Transverse colon (tissue), 4 donors: ENCODE measurements around the gene GLIS2. TPM values are rescaled to one million over a fixed set of nuclear protein-coding genes. Genes with fewer than 3 reads are reported as not detected.

Source experiments
- DNase-seq: peaks from one replicate; pipeline ENCODE4 v3.0.0-alpha.2; 2019
- H3K27ac ChIP-seq, 4 donors: fragments of 200-600 bp; sonication (generic); 2 replicates each; pipeline ENCODE4 v1.5.1; 2016 to 2018; ENCODE audit warnings: inconsistent platforms in 4 of 4
- H3K27me3 ChIP-seq: fragments of 200-600 bp; sonication (generic); 2 replicates; pipeline ENCODE4 v1.5.1; 2017; ENCODE audit warnings: inconsistent platforms
- H3K36me3 ChIP-seq, 4 donors: fragments of 200-600 bp; sonication (generic); 2 replicates each; pipeline ENCODE4 v1.5.1; 2017 to 2019; ENCODE audit warnings: inconsistent platforms in 4 of 4
- H3K4me1 ChIP-seq, 4 donors: fragments of 200-600 bp; sonication (generic); 2 replicates each; pipeline ENCODE4 v1.5.1; 2017 to 2020; ENCODE audit warnings: inconsistent platforms in 4 of 4
- H3K4me3 ChIP-seq, 4 donors: fragments of 200-600 bp; sonication (generic); 1 replicate in 1 of 4; 2 replicates in 3 of 4; pipeline versions ENCODE4 v1.5.1 to v1.6.1; 2017 to 2019; ENCODE audit warnings: inconsistent platforms in 4 of 4
- H3K9me3 ChIP-seq, 2 donors: fragments of 200-600 bp; sonication (generic); 2 replicates each; pipeline ENCODE4 v1.5.1; 2017 to 2019; ENCODE audit warnings: inconsistent platforms in 2 of 2
- CTCF ChIP-seq, 5 experiments: fragments of 200-600 bp in 3 of 5; fragments of 450-650 bp in 2 of 5; sonication (generic) in 3 of 5; IDR thresholded peaks; 1 replicate in 2 of 5; 2 replicates in 3 of 5; pipeline ENCODE4 v1.5.1; 2016 to 2017; ENCODE audit warnings: antibody characterized with exemption in 5 of 5, inconsistent platforms in 3 of 5, mild to moderate bottlenecking in 2 of 5, moderate library complexity in 1 of 5
- EP300 ChIP-seq: sonication (generic); formaldehyde crosslinking; IDR thresholded peaks from one replicate; pipeline ENCODE4 v1.6.1; 2017; ENCODE audit warnings: antibody characterized with exemption, low read depth
- POLR2A ChIP-seq: fragments of 450-650 bp; IDR thresholded peaks from one replicate; pipeline ENCODE4 v1.6.1; 2016; ENCODE audit warnings: antibody characterized with exemption, mild to moderate bottlenecking, moderate library complexity
- POLR2AphosphoS5 ChIP-seq, 3 donors: sonication (generic); formaldehyde crosslinking; IDR thresholded peaks; one replicate each; pipeline ENCODE4 v1.6.1; 2016; ENCODE audit warnings: antibody characterized with exemption in 3 of 3
- WGBS, 2 donors: methylation state at CpG; one replicate each; pipeline ENCODE4 v1.1.5; 2018; ENCODE audit warnings: low coverage in 1 of 2; 5-methylcytosine and 5-hydroxymethylcytosine counted together
- in situ Hi-C, 4 donors: fragments of 200-750 bp; cut with MboI; loops; one replicate each; pipeline versions ENCODE4 v1.15.0 to v1.15.1; 2017; ENCODE audit warnings: low sequenced_read_pairs in 3 of 4, low pct_ligation_motif_present in 1 of 4, low pct_unique_long_range_greater_than_20kb in 1 of 4
- intact Hi-C: fragments of 100-400 bp; cut with DNase I; formaldehyde crosslinking; loops from one replicate; pipeline ENCODE4 v1.15.1; 2023; ENCODE audit warnings: low total_unique reads
- total RNA-seq, 4 donors: library from RNA; depleted of rRNA; stranded (reverse); fragments of >200 nt; gene quantifications; one replicate each; pipeline ENCODE4 v1.1.0, GENCODE V29; 2016

The GLIS2 gene
- total RNA-seq, 4 donors from 2014 or later, result 0.68 to 5.0 (median 1.8) TPM

DNA sequence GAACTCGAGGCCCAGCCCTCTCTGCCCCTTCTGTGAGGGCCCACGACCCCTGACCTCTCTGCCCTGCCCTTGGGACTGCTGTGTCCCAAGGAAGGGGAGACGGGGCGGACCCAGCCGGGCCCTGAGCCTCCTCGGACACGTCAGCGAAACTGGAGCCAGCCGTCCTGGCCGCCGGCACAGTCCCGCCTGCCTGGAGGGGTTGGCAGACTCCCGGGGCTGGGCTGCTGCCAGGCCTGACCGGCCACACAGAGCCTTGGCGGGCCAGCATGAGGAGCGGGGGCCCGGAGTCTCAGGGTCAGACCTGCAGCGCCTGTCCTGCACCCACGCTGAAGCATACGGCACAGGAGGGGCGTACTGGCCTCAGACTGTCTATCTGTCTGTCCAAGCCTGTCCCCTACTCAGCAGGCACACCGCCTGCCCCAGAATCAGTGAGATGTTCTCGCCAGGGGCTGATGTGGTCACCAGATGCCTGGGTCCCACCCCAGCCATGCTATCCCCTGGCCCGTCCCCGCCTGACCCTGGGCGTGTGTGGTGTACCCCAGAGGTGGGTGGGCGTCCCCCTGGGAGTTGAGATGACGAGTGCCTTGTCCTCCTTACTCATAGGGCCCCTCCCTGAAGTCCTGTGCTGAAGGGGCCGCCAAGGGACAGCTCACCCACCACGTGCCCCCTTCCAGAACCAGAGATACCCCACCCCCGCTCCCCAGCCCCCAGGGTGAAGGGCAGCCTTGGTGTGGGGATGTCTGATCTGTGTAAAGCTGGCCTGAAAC is 60.4 kb downstream of the GLIS2 start:
- 82% methylated on average over 17 of the region's 31 CpGs; no CpG with 5 or more reads in 1 of the 2 donors for WGBS, 2 donors
- H3K9me3 ChIP-seq, result no peaks in the 10 kb centered on the region
- in situ Hi-C loops (no loop called here), intact Hi-C loops (no loop called here)
- no peaks in the 10 kb centered on the region for H3K27me3 ChIP-seq
- peak overlapping the region; percentile 78 to 92 (median 83) for H3K27ac ChIP-seq
- no peak overlapping the region for H3K4me3 ChIP-seq
- TF ChIP-seq POLR2AphosphoS5 (IDR thresholded peaks at IDR 0.05) (peak in 1 of 3 donors; percentile 26), CTCF (IDR thresholded peaks at IDR 0.05) (no peak)
- H3K36me3 ChIP-seq, result no peaks in the 10 kb centered on the region
- peaks cover 27 to 67% (median 51%) of the 10 kb centered on the region in 4 donors for H3K4me1 ChIP-seq
- peak; percentile 76 for DNase-seq

DNA sequence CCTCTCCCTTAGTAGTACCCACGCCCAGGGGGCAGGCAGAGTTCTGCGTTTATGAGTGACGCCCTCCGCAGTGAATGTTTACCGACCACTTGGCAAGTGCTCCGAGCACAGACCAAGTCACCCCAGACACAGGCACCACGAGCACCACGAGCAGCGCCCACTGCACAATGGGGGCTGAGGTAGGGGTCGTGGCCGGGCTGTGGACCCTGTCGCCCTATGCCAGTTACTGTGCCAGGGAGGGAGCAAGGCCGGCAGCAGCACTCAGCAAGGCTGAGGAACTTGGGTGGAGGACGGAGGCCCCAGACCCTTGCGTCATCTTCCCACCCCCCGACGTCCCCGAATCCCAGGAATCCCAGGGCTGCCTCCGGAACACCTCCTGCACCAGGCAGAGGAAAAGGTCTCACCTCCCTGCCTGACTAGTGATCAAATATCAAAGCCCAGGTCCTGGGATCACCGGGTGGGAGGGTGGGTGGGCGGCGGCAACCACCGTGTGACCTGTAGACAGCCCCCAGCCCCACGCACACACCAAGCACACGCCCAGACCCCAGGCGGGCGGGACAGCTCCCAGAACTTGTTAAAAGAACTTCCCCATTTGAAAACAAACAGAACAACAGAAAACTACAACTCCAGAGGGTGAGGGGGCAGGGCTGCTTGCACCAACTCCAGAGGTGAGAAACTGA is 61.2 kb downstream of the GLIS2 start:
- Histone ChIP-seq H3K36me3 (no peaks in the 10 kb centered on the region), H3K27ac (peak overlapping the region; percentile 78 to 92 (median 83)), H3K4me1 (peaks cover 27 to 65% (median 47%) of the 10 kb centered on the region in 4 donors), H3K9me3 (no peaks in the 10 kb centered on the region), H3K4me3 (no peak overlapping the region), H3K27me3 (no peaks in the 10 kb centered on the region)
- no peak for TF ChIP-seq POLR2AphosphoS5 (IDR thresholded peaks at IDR 0.05)
- TF ChIP-seq EP300, result no peak
- TF ChIP-seq POLR2A, result no peak
- TF ChIP-seq CTCF (IDR thresholded peaks at IDR 0.05), result no peak
- in situ Hi-C loops (no loop called here), intact Hi-C loops (no loop called here)
- 61 to 80% methylated on average over 5 to 24 of the region's 27 CpGs for WGBS, 2 donors
- DNase-seq, result no peak

GRCh38 chr16:4377573-4378154 is 61.8 kb downstream of the GLIS2 start:
- DNase-seq, result no peak
- H3K27ac ChIP-seq, result peak overlapping the region; percentile 78 to 92 (median 83)
- H3K4me1 ChIP-seq, result peaks cover 23 to 59% (median 41%) of the 10 kb centered on the region in 4 donors

More at GRCh38 chr16:4377573-4378154, 61.8 kb downstream of the GLIS2 start:
- Histone ChIP-seq H3K27me3 (no peaks in the 10 kb centered on the region), H3K36me3 (no peaks in the 10 kb centered on the region), H3K4me3 (no peak overlapping the region), H3K9me3 (no peaks in the 10 kb centered on the region)
- intact Hi-C loops (no loop called here), in situ Hi-C loops (no loop called here)
- TF ChIP-seq POLR2A (no peak), POLR2AphosphoS5 (IDR thresholded peaks at IDR 0.05) (no peak), EP300 (no peak), CTCF (IDR thresholded peaks at IDR 0.05) (no peak)
- WGBS, 2 donors, result 87% methylated on average over 12 of the region's 12 CpGs; no CpG with 5 or more reads in 1 of the 2 donors
